Activated naive CD8-positive, alpha-beta T cell (primary cell): ENCODE measurements around the gene JPH4.
"Not testable (repeated sequence)": the region's sequence is repeated elsewhere in the genome, so short reads cannot be mapped to it uniquely, and the experiment has no call there.

Experiments used
- H3K27ac Mint-ChIP-seq: one replicate; pipeline ENCODE4 v1.8.0; 2021; ENCODE audit warnings: mixed read lengths
- H3K27me3 Mint-ChIP-seq: one replicate; pipeline ENCODE4 v1.8.0; 2021; ENCODE audit warnings: mixed read lengths
- H3K36me3 Mint-ChIP-seq: one replicate; pipeline ENCODE4 v1.8.0; 2021; ENCODE audit warnings: mixed read lengths
- H3K4me1 Mint-ChIP-seq: one replicate; pipeline ENCODE4 v1.8.0; 2021; ENCODE audit warnings: low read depth, mixed read lengths
- H3K4me3 Mint-ChIP-seq: one replicate; pipeline ENCODE4 v1.8.0; 2021; ENCODE audit warnings: mild to moderate bottlenecking, mixed read lengths
- H3K9me3 Mint-ChIP-seq: one replicate; pipeline ENCODE4 v1.8.0; 2021; ENCODE audit warnings: low read depth, mixed read lengths

The JPH4 gene

DNA sequence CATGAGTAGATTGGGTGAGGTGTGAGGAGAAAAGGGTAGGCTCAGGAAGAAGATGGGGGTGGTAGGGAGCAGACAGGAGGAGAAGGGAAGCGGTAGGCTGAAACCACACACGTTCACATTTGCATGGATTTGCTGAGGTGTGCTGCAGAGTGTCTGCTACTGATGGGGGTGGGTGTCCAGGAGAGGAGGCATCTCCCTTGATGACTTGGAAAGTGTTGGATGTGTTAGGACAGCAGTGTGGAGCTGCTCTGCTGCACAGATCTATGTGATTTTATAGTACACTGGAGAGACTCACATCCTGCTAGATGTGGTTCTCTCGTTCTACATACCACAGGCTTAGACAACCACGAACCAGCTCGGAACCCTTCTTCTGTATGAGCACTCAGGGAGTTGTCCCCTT, 36.3 kb downstream of the JPH4 start:
- Mint-ChIP-seq H3K27ac (no peak overlapping the region), H3K4me1 (peaks cover 2% of the 10 kb centered on the region), H3K9me3 (no peaks in the 10 kb centered on the region), H3K36me3 (peaks cover 2% of the 10 kb centered on the region), H3K27me3 (no peaks in the 10 kb centered on the region), H3K4me3 (no peak overlapping the region)

DNA sequence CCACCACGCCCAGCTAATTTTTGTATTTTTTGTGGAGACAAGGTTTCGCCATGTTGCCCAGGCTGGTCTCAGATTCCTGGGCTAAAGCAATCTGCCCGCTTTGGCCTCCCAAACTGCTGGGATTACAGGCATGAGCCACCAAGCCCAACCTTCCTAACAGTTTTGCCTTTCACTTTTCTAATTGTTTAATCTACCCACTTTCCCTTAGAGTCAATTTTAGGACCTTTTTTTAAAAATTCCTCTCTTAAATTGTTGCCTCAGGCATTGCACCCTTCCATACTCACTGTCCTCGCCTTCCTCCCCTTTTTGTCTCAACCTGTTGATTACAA, 38.5 kb downstream of the JPH4 start:
- Mint-ChIP-seq H3K4me3 (no peak overlapping the region), H3K4me1 (peaks cover 2% of the 10 kb centered on the region), H3K36me3 (no peaks in the 10 kb centered on the region), H3K27ac (no peak overlapping the region), H3K9me3 (no peaks in the 10 kb centered on the region), H3K27me3 (no peaks in the 10 kb centered on the region)

GRCh38 chr14:23539248-23540140, 39.1 kb downstream of the JPH4 start:
- no peak overlapping the region for H3K27ac Mint-ChIP-seq
- H3K27me3 Mint-ChIP-seq: no peaks in the 10 kb centered on the region
- no peaks in the 10 kb centered on the region for H3K9me3 Mint-ChIP-seq
- H3K36me3 Mint-ChIP-seq: no peaks in the 10 kb centered on the region
- no peak overlapping the region for H3K4me3 Mint-ChIP-seq
- peaks cover 2% of the 10 kb centered on the region for H3K4me1 Mint-ChIP-seq

- no peaks in the 10 kb centered on the region for H3K9me3 Mint-ChIP-seq
- no peaks in the 10 kb centered on the region for H3K36me3 Mint-ChIP-seq
- peaks cover 2% of the 10 kb centered on the region for H3K4me1 Mint-ChIP-seq
- H3K27me3 Mint-ChIP-seq: no peaks in the 10 kb centered on the region
- no peak overlapping the region for H3K27ac Mint-ChIP-seq
- H3K4me3 Mint-ChIP-seq: no peak overlapping the region
These were observed 39.8 kb downstream of the JPH4 start for GRCh38 chr14:23538785-23539184.

GRCh38 chr14:23538050-23538718, 40.4 kb downstream of the JPH4 start:
- H3K27ac Mint-ChIP-seq: no peak overlapping the region
- no peak overlapping the region for H3K4me3 Mint-ChIP-seq
- peaks cover 2% of the 10 kb centered on the region for H3K4me1 Mint-ChIP-seq
- no peaks in the 10 kb centered on the region for H3K36me3 Mint-ChIP-seq
- no peaks in the 10 kb centered on the region for H3K27me3 Mint-ChIP-seq
- H3K9me3 Mint-ChIP-seq: no peaks in the 10 kb centered on the region

- Mint-ChIP-seq H3K4me3 (no peak overlapping the region), H3K36me3 (no peaks in the 10 kb centered on the region), H3K27me3 (no peaks in the 10 kb centered on the region)
These were observed 41.1 kb downstream of the JPH4 start for GRCh38 chr14:23537351-23538049.

GRCh38 chr14:23536906-23537305, 41.7 kb downstream of the JPH4 start:
- H3K36me3 Mint-ChIP-seq, H3K4me3 Mint-ChIP-seq, H3K4me1 Mint-ChIP-seq, H3K27ac Mint-ChIP-seq, H3K9me3 Mint-ChIP-seq, H3K27me3 Mint-ChIP-seq: not testable (repeated sequence)

More at GRCh38 chr14:23537351-23538049, 41.1 kb downstream of the JPH4 start:
- peaks cover 2% of the 10 kb centered on the region for H3K4me1 Mint-ChIP-seq
- H3K27ac Mint-ChIP-seq: no peak overlapping the region
- H3K9me3 Mint-ChIP-seq: no peaks in the 10 kb centered on the region

DNA sequence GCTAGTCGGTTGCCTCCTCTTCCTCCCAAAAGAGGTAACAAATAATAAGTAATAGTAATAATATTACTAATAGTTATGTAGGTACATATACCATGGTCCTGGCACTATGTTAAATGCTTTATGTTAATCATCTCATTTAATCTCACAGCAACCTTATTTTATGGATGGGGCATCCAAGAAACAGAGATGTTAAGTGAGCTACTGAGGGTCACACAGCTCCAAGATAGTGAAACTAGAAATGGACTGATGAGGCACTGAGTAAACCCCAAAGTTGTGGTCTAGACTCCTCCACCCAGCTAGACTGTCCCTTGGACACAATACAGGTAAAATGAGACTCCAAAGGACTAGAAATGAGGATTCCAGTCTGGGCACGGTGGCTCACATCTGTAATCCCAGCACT, 42.1 kb downstream of the JPH4 start:
- Mint-ChIP-seq H3K4me1 (peaks cover 2% of the 10 kb centered on the region), H3K27me3 (no peaks in the 10 kb centered on the region), H3K36me3 (no peaks in the 10 kb centered on the region), H3K27ac (no peak overlapping the region), H3K9me3 (no peaks in the 10 kb centered on the region), H3K4me3 (no peak overlapping the region)

- Mint-ChIP-seq H3K27me3 (no peaks in the 10 kb centered on the region), H3K4me3 (no peak overlapping the region), H3K27ac (no peak overlapping the region), H3K36me3 (no peaks in the 10 kb centered on the region), H3K4me1 (peaks cover 2% of the 10 kb centered on the region), H3K9me3 (no peaks in the 10 kb centered on the region)
These were observed 42.6 kb downstream of the JPH4 start for GRCh38 chr14:23535943-23536342.

GRCh38 chr14:23533652-23534435, 44.7 kb downstream of the JPH4 start:
- H3K36me3 Mint-ChIP-seq: no peaks in the 10 kb centered on the region
- H3K4me1 Mint-ChIP-seq: peaks cover 3% of the 10 kb centered on the region
- no peaks in the 10 kb centered on the region for H3K27me3 Mint-ChIP-seq
- H3K27ac Mint-ChIP-seq: no peak overlapping the region
- H3K9me3 Mint-ChIP-seq: no peaks in the 10 kb centered on the region
- H3K4me3 Mint-ChIP-seq: no peak overlapping the region

GRCh38 chr14:23532658-23533057, 45.9 kb downstream of the JPH4 start:
- Mint-ChIP-seq H3K9me3 (no peaks in the 10 kb centered on the region), H3K27ac (no peak overlapping the region), H3K4me3 (no peak overlapping the region), H3K27me3 (no peaks in the 10 kb centered on the region), H3K4me1 (peaks cover 3% of the 10 kb centered on the region), H3K36me3 (no peaks in the 10 kb centered on the region)

DNA sequence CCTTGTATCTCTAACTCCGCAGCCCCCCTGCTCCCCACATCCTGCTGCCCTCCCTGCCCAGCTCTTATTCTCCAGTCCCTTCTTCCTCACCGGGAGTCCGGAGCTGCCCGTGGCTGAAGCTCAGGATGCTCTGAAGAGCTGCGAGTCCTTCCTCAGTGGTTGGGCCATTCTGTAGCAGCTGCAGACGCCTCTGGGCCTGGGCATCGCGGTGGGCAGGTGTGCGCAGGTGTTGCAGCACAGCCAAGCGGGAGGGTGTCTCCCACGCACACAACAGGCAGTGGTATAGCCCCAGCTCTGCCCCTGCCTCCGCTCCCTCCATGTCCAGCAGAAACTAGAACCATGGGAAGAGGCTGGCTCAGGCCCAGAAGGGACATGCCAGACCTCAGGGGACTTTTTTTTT, 47.2 kb downstream of the JPH4 start:
- Mint-ChIP-seq H3K4me1 (peaks cover 3% of the 10 kb centered on the region), H3K9me3 (no peaks in the 10 kb centered on the region), H3K27me3 (no peaks in the 10 kb centered on the region), H3K27ac (no peak overlapping the region), H3K4me3 (no peak overlapping the region), H3K36me3 (no peaks in the 10 kb centered on the region)

DNA sequence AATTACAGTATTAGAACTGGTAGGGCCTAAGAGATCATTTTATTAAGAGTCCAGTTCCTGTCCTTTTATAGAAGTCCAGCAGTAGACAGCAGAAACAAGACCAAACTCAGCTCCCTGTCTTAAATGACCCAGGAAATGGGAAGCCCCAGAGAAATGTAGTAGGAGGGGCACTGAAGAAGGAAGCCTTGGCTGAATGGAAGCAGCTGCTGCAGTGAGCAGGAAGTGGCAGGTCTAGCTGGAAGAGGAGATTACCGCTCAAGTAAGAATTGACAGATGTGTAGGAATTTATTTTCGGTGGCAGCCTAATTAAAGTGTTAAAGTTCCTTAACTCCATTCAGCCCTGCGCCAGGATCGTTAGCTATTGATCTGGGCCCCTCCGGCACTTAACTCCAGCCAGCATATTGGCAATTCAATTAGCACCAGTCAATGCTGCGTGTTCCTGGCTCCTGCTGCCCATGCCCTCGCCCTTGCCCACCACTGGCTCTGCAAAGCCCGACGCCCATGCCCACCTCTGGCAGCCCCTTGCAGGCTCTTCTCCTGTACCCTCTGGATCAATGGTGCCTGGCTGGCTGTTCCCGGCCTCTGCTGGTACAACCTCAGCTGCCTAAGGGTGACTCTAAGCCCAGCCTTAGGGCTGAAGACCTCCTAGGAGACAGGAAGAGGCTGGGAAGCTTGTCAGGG, 48.1 kb downstream of the JPH4 start:
- Mint-ChIP-seq H3K9me3 (no peaks in the 10 kb centered on the region), H3K4me1 (peaks cover 3% of the 10 kb centered on the region), H3K27me3 (no peaks in the 10 kb centered on the region), H3K4me3 (no peak overlapping the region), H3K27ac (no peak overlapping the region), H3K36me3 (no peaks in the 10 kb centered on the region)

GRCh38 chr14:23529016-23529415, 49.6 kb downstream of the JPH4 start:
- no peak overlapping the region for H3K27ac Mint-ChIP-seq
- H3K9me3 Mint-ChIP-seq: no peaks in the 10 kb centered on the region
- no peaks in the 10 kb centered on the region for H3K27me3 Mint-ChIP-seq
- no peaks in the 10 kb centered on the region for H3K36me3 Mint-ChIP-seq
- H3K4me3 Mint-ChIP-seq: no peak overlapping the region
- peaks cover 3% of the 10 kb centered on the region for H3K4me1 Mint-ChIP-seq
